SU-DHL-6 (cell line): ENCODE measurements around the gene SNRPE.

Source experiments
- H2AFZ ChIP-seq: fragments of 200-600 bp; sonication (generic); 2 replicates; pipeline ENCODE4 v1.6.1; 2014; ENCODE audit warnings: low read depth, mild to moderate bottlenecking, moderate library complexity, mixed read lengths, antibody characterized with exemption, low read length; ENCODE audit not compliant: severe bottlenecking
- H3F3A ChIP-seq: fragments of 200-600 bp; shearing (Covaris generic); 2 replicates; pipeline ENCODE4 v1.6.0; 2016; ENCODE audit warnings: antibody characterized with exemption, mild to moderate bottlenecking; ENCODE audit not compliant: insufficient read depth
- H3K27ac ChIP-seq: fragments of 200-600 bp; sonication (generic); 2 replicates; pipeline ENCODE4 v1.5.1; 2016; ENCODE audit warnings: low read depth, mild to moderate bottlenecking, low read length, moderate library complexity, mixed read lengths
- H3K27me3 ChIP-seq: fragments of 200-600 bp; sonication (generic), shearing (Covaris generic); 2 replicates; pipeline ENCODE4 v1.6.0; 2014; ENCODE audit warnings: mild to moderate bottlenecking, low read length
- H3K36me3 ChIP-seq: fragments of 200-600 bp; sonication (generic); 2 replicates; pipeline ENCODE4 v1.6.1; 2014; ENCODE audit warnings: mild to moderate bottlenecking, low read length, mixed read lengths
- H3K4me2 ChIP-seq: fragments of 300-600, 200-600 bp; shearing (Covaris generic), sonication (generic); 2 replicates; pipeline ENCODE4 v1.6.0; 2014; ENCODE audit warnings: low read length, low read depth, mild to moderate bottlenecking; ENCODE audit not compliant: poor library complexity, severe bottlenecking
- H3K4me3 ChIP-seq: fragments of 200-600 bp; sonication (generic); 2 replicates; pipeline ENCODE4 v1.5.1; 2014; ENCODE audit warnings: antibody characterized with exemption, low read length, mild to moderate bottlenecking, mixed read lengths; ENCODE audit not compliant: insufficient read depth, poor library complexity, severe bottlenecking
- H3K79me2 ChIP-seq: fragments of 200-600 bp; sonication (generic); 2 replicates; pipeline ENCODE4 v1.6.1; 2014; ENCODE audit warnings: mild to moderate bottlenecking, low read length, moderate library complexity; ENCODE audit not compliant: insufficient read depth
- H3K9ac ChIP-seq: fragments of 200-600 bp; sonication (generic); 2 replicates; pipeline ENCODE4 v1.7.0; 2014; ENCODE audit warnings: mild to moderate bottlenecking, low read length
- H3K9me2 ChIP-seq: fragments of 200-600 bp; sonication (generic); replicated peaks from 2 replicates; pipeline ENCODE4 v1.6.1; 2014; ENCODE audit warnings: low read length; ENCODE audit not compliant: insufficient read depth
- H3K9me3 ChIP-seq: fragments of 200-600 bp; sonication (generic); 2 replicates; pipeline ENCODE4 v1.6.1; 2014; ENCODE audit warnings: low read length, mixed read lengths; ENCODE audit not compliant: insufficient read depth
- H4K20me1 ChIP-seq: fragments of 200-600 bp; sonication (generic); 2 replicates; pipeline ENCODE4 v1.6.1; 2014; ENCODE audit warnings: low read depth, mild to moderate bottlenecking, antibody characterized with exemption, low read length, moderate library complexity, mixed read lengths
- CTCF ChIP-seq: fragments of 200-600 bp; sonication (generic); IDR thresholded peaks from one replicate; pipeline ENCODE4 v1.5.1; 2017; ENCODE audit warnings: antibody characterized with exemption, mild to moderate bottlenecking, low read length, moderate library complexity; ENCODE audit not compliant: insufficient read depth, poor library complexity, severe bottlenecking
- EZH2phosphoT487 ChIP-seq: fragments of 200-600 bp; sonication (generic), shearing (Covaris generic); conservative IDR thresholded peaks from 2 replicates; pipeline ENCODE4 v1.6.1; 2018; ENCODE audit warnings: mild to moderate bottlenecking, antibody characterized with exemption, low read length, moderate library complexity, mixed read lengths

The SNRPE gene

GRCh38 chr1:203873094-203873493 is 11.7 kb downstream of the SNRPE start:
- Histone ChIP-seq H3K9ac (no peak overlapping the region), H3K4me3 (no peak overlapping the region), H3K36me3 (no peaks in the 10 kb centered on the region; the same call in 1 of the 2 replicates), H3K9me3 (no peaks in the 10 kb centered on the region), H3K27ac (no peak overlapping the region), H2AFZ (no peak overlapping the region), H4K20me1 (no peaks in the 10 kb centered on the region), H3K9me2 (no peaks in the 10 kb centered on the region), H3K79me2 (no peaks in the 10 kb centered on the region), H3F3A (0 out of 2 replicates have a peak, but pooled peaks cover 11% of the 10 kb centered on the region), H3K4me2 (no peak overlapping the region), H3K27me3 (no peaks in the 10 kb centered on the region)
- TF ChIP-seq EZH2phosphoT487 (no peak), CTCF (no peak)

DNA sequence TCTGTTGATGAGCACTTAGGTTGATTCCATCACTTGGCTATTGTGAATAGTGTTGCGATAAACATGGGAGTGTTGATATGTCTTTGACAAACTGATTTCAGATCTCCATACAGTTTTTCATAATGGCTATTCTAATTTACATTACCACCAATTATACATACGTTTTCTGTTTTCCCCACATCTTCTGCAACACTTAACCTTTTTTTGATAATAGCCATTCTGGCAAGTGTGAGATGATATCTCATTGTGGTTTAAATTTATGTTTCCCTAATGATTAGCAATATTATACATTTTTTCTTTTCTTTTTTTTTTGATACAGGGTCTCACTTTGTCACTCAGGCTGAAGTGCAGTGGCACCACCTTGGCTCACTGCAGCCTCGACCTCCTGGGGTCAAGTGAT is 17.0 kb downstream of the SNRPE start:
- no peak overlapping the region for H3K9ac ChIP-seq

GRCh38 chr1:203880606-203881005 is 19.2 kb downstream of the SNRPE start:
- H3K9me3 ChIP-seq = no peaks in the 10 kb centered on the region
- no peak overlapping the region for H2AFZ ChIP-seq
- no peaks in the 10 kb centered on the region for H3K9me2 ChIP-seq
- no peak overlapping the region for H3K9ac ChIP-seq
- TF ChIP-seq CTCF (no peak), EZH2phosphoT487 (no peak)
- no peaks in the 10 kb centered on the region for H3K36me3 ChIP-seq
- no peaks in the 10 kb centered on the region for H3F3A ChIP-seq
- no peaks in the 10 kb centered on the region for H4K20me1 ChIP-seq
- no peak overlapping the region for H3K27ac ChIP-seq
- H3K27me3 ChIP-seq = no peaks in the 10 kb centered on the region
- no peaks in the 10 kb centered on the region for H3K79me2 ChIP-seq
- H3K4me3 ChIP-seq = no peak overlapping the region
- H3K4me2 ChIP-seq = no peak overlapping the region

More for the DNA sequence above, 17.0 kb downstream of the SNRPE start:
- Histone ChIP-seq H3K9me3 (no peaks in the 10 kb centered on the region), H3F3A (no peaks in the 10 kb centered on the region), H3K9me2 (no peaks in the 10 kb centered on the region), H2AFZ (no peak overlapping the region), H3K4me3 (no peak overlapping the region), H3K36me3 (no peaks in the 10 kb centered on the region), H3K27me3 (no peaks in the 10 kb centered on the region), H3K79me2 (no peaks in the 10 kb centered on the region), H3K4me2 (no peak overlapping the region), H3K27ac (no peak overlapping the region), H4K20me1 (no peaks in the 10 kb centered on the region)
- TF ChIP-seq CTCF (no peak), EZH2phosphoT487 (no peak)

GRCh38 chr1:203888807-203889251 is 27.4 kb downstream of the SNRPE start:
- H4K20me1 ChIP-seq = no peaks in the 10 kb centered on the region
- no peaks in the 10 kb centered on the region for H3F3A ChIP-seq
- no peaks in the 10 kb centered on the region for H3K9me3 ChIP-seq
- no peak overlapping the region for H3K27ac ChIP-seq
- no peak overlapping the region for H3K4me2 ChIP-seq
- TF ChIP-seq EZH2phosphoT487 = no peak
- no peak for TF ChIP-seq CTCF
- no peak overlapping the region for H3K4me3 ChIP-seq
- no peaks in the 10 kb centered on the region for H3K79me2 ChIP-seq
- H3K9ac ChIP-seq = no peak overlapping the region
- H3K27me3 ChIP-seq = no peaks in the 10 kb centered on the region
- H3K9me2 ChIP-seq = no peaks in the 10 kb centered on the region
- H2AFZ ChIP-seq = no peak overlapping the region
- H3K36me3 ChIP-seq = no peaks in the 10 kb centered on the region
